HepG2 (cell line): ENCODE data around the gene CMYA5. TPM values are rescaled to one million over a fixed set of nuclear protein-coding genes. Genes with fewer than 3 reads are reported as not detected.

Source experiments
- ARID5B ChIP-seq: IDR thresholded peaks from 2 replicates; pipeline ENCODE4 v1.4.0; 2020; ENCODE audit warnings: mild to moderate bottlenecking, missing genetic modification reagents
- CHD4 ChIP-seq: fragments of 200-600 bp; sonication (generic); IDR thresholded peaks from 2 replicates; pipeline ENCODE4 v1.7.0; 2017; ENCODE audit warnings: mild to moderate bottlenecking, low read length, borderline replicate concordance
- E2F5 ChIP-seq: sonication (generic); formaldehyde crosslinking; conservative IDR thresholded peaks from 2 replicates; pipeline ENCODE4 v1.4.0; 2020; ENCODE audit warnings: missing genetic modification reagents
- ESRRA ChIP-seq: sonication (generic); formaldehyde crosslinking; IDR thresholded peaks from 2 replicates; pipeline ENCODE4 v1.5.1; 2020; ENCODE audit warnings: mild to moderate bottlenecking, low read depth, missing genetic modification reagents
- GABPB1 ChIP-seq: IDR thresholded peaks from 2 replicates; pipeline ENCODE4 v1.6.1; 2016; ENCODE audit warnings: mild to moderate bottlenecking, missing genetic modification reagents, moderate library complexity, missing compliant biosample characterization
- HOXD1 ChIP-seq: sonication (generic); formaldehyde crosslinking; IDR thresholded peaks from 2 replicates; pipeline ENCODE4 v1.5.0; 2020; ENCODE audit warnings: missing genetic modification reagents
- NBN ChIP-seq: fragments of 450-650 bp; conservative IDR thresholded peaks from 2 replicates; pipeline ENCODE4 v1.6.1; 2017
- NONO ChIP-seq, 2 experiments: fragments of 450-650 bp in 1 of 2; sonication (generic) in 1 of 2; formaldehyde crosslinking in 1 of 2; IDR thresholded peaks in 1 of 2; conservative IDR thresholded peaks in 1 of 2; 2 replicates each; pipeline versions ENCODE4 v1.6.1 to v1.8.0; 2017 to 2022; ENCODE audit warnings: mild to moderate bottlenecking in 1 of 2, missing genetic modification reagents in 1 of 2, moderate library complexity in 1 of 2
- NR3C1 ChIP-seq: sonication (generic); formaldehyde crosslinking; IDR thresholded peaks from 2 replicates; pipeline ENCODE4 v1.4.0; 2020; ENCODE audit warnings: missing genetic modification reagents
- NRL ChIP-seq: sonication (generic); formaldehyde crosslinking; IDR thresholded peaks from 2 replicates; pipeline ENCODE4 v1.5.0; 2020; ENCODE audit warnings: missing genetic modification reagents, mild to moderate bottlenecking, moderate library complexity, borderline replicate concordance
- RAD51 ChIP-seq: fragments of 450-650 bp; IDR thresholded peaks from 2 replicates; pipeline ENCODE4 v1.6.1; 2016; ENCODE audit warnings: borderline replicate concordance
- TRIM24 ChIP-seq: sonication (generic); formaldehyde crosslinking; IDR thresholded peaks from 2 replicates; pipeline ENCODE4 v1.8.0; 2022; ENCODE audit warnings: mild to moderate bottlenecking, missing genetic modification reagents
- ZBTB20 ChIP-seq: sonication (generic); formaldehyde crosslinking; IDR thresholded peaks from 2 replicates; pipeline ENCODE4 v1.8.1; 2023; ENCODE audit warnings: missing genetic modification reagents, low read depth, mild to moderate bottlenecking, borderline replicate concordance
- ZBTB39 ChIP-seq: sonication (generic); formaldehyde crosslinking; IDR thresholded peaks from 2 replicates; pipeline ENCODE4 v1.5.0; 2020; ENCODE audit warnings: missing genetic modification reagents
- ZNF205 ChIP-seq: IDR thresholded peaks from 2 replicates; pipeline ENCODE4 v1.6.1; 2018; ENCODE audit warnings: missing biosample characterization, missing genetic modification reagents
- ZNF382 ChIP-seq: sonication (generic); formaldehyde crosslinking; IDR thresholded peaks from 2 replicates; pipeline ENCODE4 v1.5.0; 2020; ENCODE audit warnings: missing genetic modification reagents, mild to moderate bottlenecking, borderline replicate concordance
- ZNF383 ChIP-seq: sonication (generic); formaldehyde crosslinking; IDR thresholded peaks from 2 replicates; pipeline ENCODE4 v1.4.0; 2020; ENCODE audit warnings: missing genetic modification reagents, mild to moderate bottlenecking, borderline replicate concordance
- ZNF678 ChIP-seq: sonication (generic); formaldehyde crosslinking; IDR thresholded peaks from 2 replicates; pipeline ENCODE4 v1.4.0; 2020; ENCODE audit warnings: mild to moderate bottlenecking, missing genetic modification reagents
- ZNF710 ChIP-seq: sonication (generic); formaldehyde crosslinking; IDR thresholded peaks from 2 replicates; pipeline ENCODE4 v1.5.0; 2020; ENCODE audit warnings: mild to moderate bottlenecking, missing genetic modification reagents, borderline replicate concordance
- ZNF724P ChIP-seq: sonication (generic); formaldehyde crosslinking; IDR thresholded peaks from 2 replicates; pipeline ENCODE4 v1.8.0; 2022; ENCODE audit warnings: missing genetic modification reagents, borderline replicate concordance
- ZNF891 ChIP-seq: sonication (generic); formaldehyde crosslinking; IDR thresholded peaks from 2 replicates; pipeline ENCODE4 v1.5.0; 2020; ENCODE audit warnings: mild to moderate bottlenecking, missing genetic modification reagents
- ZSCAN20 ChIP-seq: sonication (generic); formaldehyde crosslinking; IDR thresholded peaks from 2 replicates; pipeline ENCODE4 v1.4.0; 2020; ENCODE audit warnings: missing genetic modification reagents, mild to moderate bottlenecking, borderline replicate concordance
- polyA plus RNA-seq, 8 experiments: library from polyadenylated mRNA; depleted of rRNA in 3 of 8; stranded (reverse) in 7 of 8; unstranded in 1 of 8; fragments of >200 nt; fragmentation: Illumina TruSeq in 4 of 8; extraction: Trizol in 4 of 8; gene quantifications; 2 replicates each; pipeline versions ENCODE4 v1.2.1 to v1.2.3, GENCODE V29; 2011 to 2016; ENCODE audit warnings: low read depth in 4 of 8, missing spikeins in 1 of 8, mixed read lengths in 1 of 8; ENCODE audit not compliant: insufficient read depth in 1 of 8
- total RNA-seq, 5 experiments: library from RNA; depleted of rRNA; stranded (reverse); fragments of >200 nt; fragmentation: Illumina TruSeq; extraction: Trizol; gene quantifications; 2 replicates each; pipeline ENCODE4 v1.2.3, GENCODE V29; 2016; ENCODE audit warnings: low read depth in 1 of 5

The CMYA5 gene
- total and polyA plus RNA-seq, 2 of the 13 experiments (the other 11 are each of a cell fraction or from before 2014, with no cell fraction given): 0.13 to 0.51 TPM

- TF ChIP-seq TRIM24 (CRISPR knock-in tag) (no peak), ZNF678 (CRISPR knock-in tag) (no peak), RAD51 (no peak), HOXD1 (no peak), ZNF382 (no peak), ARID5B (peak; percentile 72), NRL (CRISPR knock-in tag) (no peak), NR3C1 (CRISPR knock-in tag) (no peak), ZBTB20 (CRISPR knock-in tag) (no peak), ZNF891 (CRISPR knock-in tag) (no peak), ZNF724P (CRISPR knock-in tag) (no peak), ZSCAN20 (no peak), ZNF710 (no peak), E2F5 (CRISPR knock-in tag) (no peak), ESRRA (CRISPR knock-in tag) (no peak; the same call in 1 of the 2 replicates), ZNF383 (no peak), NBN (no peak), CHD4 (peak; percentile 55; the same call in 1 of the 2 replicates), NONO (IDR thresholded peaks at IDR 0.05) (no peak), NONO (CRISPR knock-in tag; conservative IDR thresholded peaks at IDR 0.05) (no peak), ZBTB39 (no peak), ZNF205 (no peak), GABPB1 (CRISPR knock-in tag) (no peak)
Observed at GRCh38 chr5:79754865-79755555, 65.4 kb downstream of the CMYA5 start (continued).
